ENCODE results near the gene GRIN2C.

Gene GRIN2C

GRCh38 chr17:74890554-74890953, 30.9 kb upstream of the GRIN2C start:
- H3K4me1 Mint-ChIP-seq = peaks cover 6% of the 10 kb centered on the region
- H3K36me3 Mint-ChIP-seq = no peaks in the 10 kb centered on the region
- no peak for DNase-seq (ENCODE audit: low spot score in 2 of 2)
- no peak for ATAC-seq
- no peak overlapping the region for H3K4me3 Mint-ChIP-seq
- H3K9me3 Mint-ChIP-seq = no peaks in the 10 kb centered on the region
- no peak overlapping the region for H3K27ac Mint-ChIP-seq

- no peaks in the 10 kb centered on the region for H3K4me1 Mint-ChIP-seq
- H3K36me3 Mint-ChIP-seq = no peaks in the 10 kb centered on the region
- no peak overlapping the region for H3K27ac Mint-ChIP-seq
- no peak overlapping the region for H3K4me3 Mint-ChIP-seq
- no peaks in the 10 kb centered on the region for H3K9me3 Mint-ChIP-seq
- DNase-seq (ENCODE audit: low spot score in 2 of 2) (no peak), ATAC-seq (no peak)
Measured at GRCh38 chr17:74888469-74888868, 28.8 kb upstream of the GRIN2C start.

GRCh38 chr17:74883241-74883745, 23.6 kb upstream of the GRIN2C start:
- Mint-ChIP-seq H3K36me3 (no peaks in the 10 kb centered on the region), H3K4me1 (no peaks in the 10 kb centered on the region), H3K9me3 (no peaks in the 10 kb centered on the region), H3K27ac (no peak overlapping the region), H3K4me3 (no peak overlapping the region)
- ATAC-seq (no peak), DNase-seq (ENCODE audit: low spot score in 2 of 2) (no peak)

GRCh38 chr17:74882517-74883240, 23.0 kb upstream of the GRIN2C start:
- Mint-ChIP-seq H3K36me3 (no peaks in the 10 kb centered on the region), H3K4me3 (no peak overlapping the region), H3K9me3 (no peaks in the 10 kb centered on the region), H3K27ac (no peak overlapping the region), H3K4me1 (no peaks in the 10 kb centered on the region)
- ATAC-seq = no peak
- no peak for DNase-seq (ENCODE audit: low spot score in 2 of 2)

- Mint-ChIP-seq H3K36me3 (no peaks in the 10 kb centered on the region), H3K4me3 (no peak overlapping the region), H3K4me1 (no peaks in the 10 kb centered on the region), H3K27ac (no peak overlapping the region), H3K9me3 (no peaks in the 10 kb centered on the region)
- ATAC-seq (no peak), DNase-seq (ENCODE audit: low spot score in 2 of 2) (no peak)
Measured at GRCh38 chr17:74881073-74881472, 21.4 kb upstream of the GRIN2C start.

- Mint-ChIP-seq H3K4me1 (no peaks in the 10 kb centered on the region), H3K4me3 (no peak overlapping the region), H3K27ac (no peak overlapping the region), H3K9me3 (no peaks in the 10 kb centered on the region), H3K36me3 (no peaks in the 10 kb centered on the region)
- ATAC-seq = no peak
- DNase-seq (ENCODE audit: low spot score in 2 of 2) = no peak
Measured at GRCh38 chr17:74879308-74879707, 19.6 kb upstream of the GRIN2C start.

GRCh38 chr17:74878658-74879057, 19.0 kb upstream of the GRIN2C start:
- DNase-seq (ENCODE audit: low spot score in 2 of 2) = no peak
- Mint-ChIP-seq H3K4me1 (peaks cover 5% of the 10 kb centered on the region), H3K27ac (peak overlapping the region; percentile 32), H3K36me3 (no peaks in the 10 kb centered on the region), H3K4me3 (no peak overlapping the region), H3K9me3 (no peaks in the 10 kb centered on the region)
- ATAC-seq = no peak

- Mint-ChIP-seq H3K4me1 (peaks cover 6% of the 10 kb centered on the region), H3K9me3 (no peaks in the 10 kb centered on the region), H3K27ac (peak overlapping the region; percentile 72), H3K4me3 (no peak overlapping the region), H3K36me3 (peaks cover 6% of the 10 kb centered on the region)
- DNase-seq (ENCODE audit: low spot score in 2 of 2) = no peak
- no peak for ATAC-seq
Measured at GRCh38 chr17:74877592-74878548, 18.2 kb upstream of the GRIN2C start.

- H3K9me3 Mint-ChIP-seq = no peaks in the 10 kb centered on the region
- H3K36me3 Mint-ChIP-seq = peaks cover 15% of the 10 kb centered on the region
- no peak overlapping the region for H3K4me3 Mint-ChIP-seq
- peaks cover 23% of the 10 kb centered on the region for H3K4me1 Mint-ChIP-seq
- H3K27ac Mint-ChIP-seq = no peak overlapping the region
- DNase-seq (ENCODE audit: low spot score in 2 of 2) = no peak
- no peak for ATAC-seq
Measured at GRCh38 chr17:74875977-74876593, 16.4 kb upstream of the GRIN2C start.

GRCh38 chr17:74875155-74875976, 15.7 kb upstream of the GRIN2C start:
- Mint-ChIP-seq H3K4me1 (peaks cover 24% of the 10 kb centered on the region), H3K36me3 (peaks cover 15% of the 10 kb centered on the region), H3K9me3 (no peaks in the 10 kb centered on the region), H3K27ac (peak overlapping the region; percentile 11), H3K4me3 (peak overlapping the region; percentile 81)
- DNase-seq (ENCODE audit: low spot score in 2 of 2) (no peak), ATAC-seq (no peak)

GRCh38 chr17:74874615-74875037, 14.9 kb upstream of the GRIN2C start:
- Mint-ChIP-seq H3K9me3 (no peaks in the 10 kb centered on the region), H3K4me1 (peaks cover 24% of the 10 kb centered on the region), H3K4me3 (peak overlapping the region; percentile 81), H3K36me3 (peaks cover 15% of the 10 kb centered on the region), H3K27ac (no peak overlapping the region)
- ATAC-seq (no peak), DNase-seq (ENCODE audit: low spot score in 2 of 2) (no peak)

- Mint-ChIP-seq H3K27ac (peak overlapping the region; percentile 98), H3K4me3 (peak overlapping the region; percentile 81), H3K4me1 (peaks cover 24% of the 10 kb centered on the region), H3K9me3 (no peaks in the 10 kb centered on the region), H3K36me3 (peaks cover 15% of the 10 kb centered on the region)
- DNase-seq (ENCODE audit: low spot score in 2 of 2) = no peak
- ATAC-seq = no peak
Measured at GRCh38 chr17:74873874-74874614, 14.4 kb upstream of the GRIN2C start.

- H3K36me3 Mint-ChIP-seq = peaks cover 15% of the 10 kb centered on the region
- peaks cover 24% of the 10 kb centered on the region for H3K4me1 Mint-ChIP-seq
- H3K4me3 Mint-ChIP-seq = peak overlapping the region; percentile 81
- peak; percentile 96 for ATAC-seq
- peak; percentile 98 to 100 for DNase-seq (ENCODE audit: low spot score in 2 of 2)
- H3K9me3 Mint-ChIP-seq = no peaks in the 10 kb centered on the region
- H3K27ac Mint-ChIP-seq = peak overlapping the region; percentile 98
Measured at GRCh38 chr17:74873037-74873873, 13.6 kb upstream of the GRIN2C start.
